Common myeloid progenitor, CD34-positive (primary cell): ENCODE data around the gene ATP8B1.

Experiments used
- CTCF ChIA-PET: fragments of 350-600 bp; sonication (Branson Sonifier 250); formaldehyde crosslinking; loops from one replicate; lab custom pipeline; 2021; ENCODE audit warnings: antibody characterized with exemption; lab: Charles Lee
- POLR2A ChIA-PET: fragments of 350-600 bp; sonication (Branson Sonifier 250); formaldehyde crosslinking; loops from one replicate; lab custom pipeline; 2021; ENCODE audit warnings: antibody characterized with exemption; lab: Charles Lee
- DNase-seq, 3 donors: peaks; one replicate each; pipeline versions ENCODE4 v3.0.0 to v3.0.0-alpha.2; 2013
- H3K27ac ChIP-seq, 2 experiments: 1 replicate in 1 of 2; 2 replicates in 1 of 2; pipeline ENCODE4 v1.7.0; 2013; ENCODE audit warnings: inconsistent platforms in 2 of 2, low read length in 2 of 2, mild to moderate bottlenecking in 2 of 2, low read depth in 1 of 2, moderate library complexity in 1 of 2; ENCODE audit not compliant: severe bottlenecking in 2 of 2, insufficient read depth in 1 of 2, poor library complexity in 1 of 2
- H3K27me3 ChIP-seq, 5 experiments: replicated peaks in 2 of 5; 1 replicate in 3 of 5; 2 replicates in 2 of 5; pipeline versions ENCODE4 v1.6.1 to v1.7.0; 2013; ENCODE audit warnings: low read length in 4 of 5, mild to moderate bottlenecking in 2 of 5, moderate library complexity in 2 of 5, inconsistent platforms in 1 of 5; ENCODE audit not compliant: insufficient read depth in 5 of 5, control insufficient read depth in 4 of 5
- H3K36me3 ChIP-seq, 4 experiments: 1 replicate in 2 of 4; 2 replicates in 2 of 4; pipeline versions ENCODE4 v1.6.1 to v1.7.0; 2013; ENCODE audit warnings: low read length in 3 of 4, control low read depth in 1 of 4, mild to moderate bottlenecking in 1 of 4; ENCODE audit not compliant: control insufficient read depth in 4 of 4, insufficient read depth in 4 of 4
- H3K4me1 ChIP-seq, 4 experiments: 1 replicate in 3 of 4; 2 replicates in 1 of 4; pipeline versions ENCODE4 v1.6.1 to v1.7.1; 2013; ENCODE audit warnings: low read length in 3 of 4, mild to moderate bottlenecking in 3 of 4, control low read depth in 1 of 4, inconsistent platforms in 1 of 4, moderate library complexity in 1 of 4; ENCODE audit not compliant: control insufficient read depth in 4 of 4, insufficient read depth in 4 of 4; ENCODE audit errors: control extremely low read depth in 1 of 4
- H3K4me3 ChIP-seq, 7 experiments: 1 replicate in 4 of 7; 2 replicates in 3 of 7; pipeline versions ENCODE4 v1.5.1 to v1.7.0; 2013; ENCODE audit warnings: mild to moderate bottlenecking in 7 of 7, low read length in 6 of 7, moderate library complexity in 6 of 7, inconsistent platforms in 2 of 7, low read depth in 2 of 7, control low read depth in 1 of 7; ENCODE audit not compliant: insufficient read depth in 4 of 7, control insufficient read depth in 1 of 7; ENCODE audit errors: extremely low read depth in 1 of 7
- H3K9me3 ChIP-seq, 5 experiments: 1 replicate in 4 of 5; 2 replicates in 1 of 5; pipeline versions ENCODE4 v1.6.1 to v1.7.1; 2013; ENCODE audit warnings: low read length in 4 of 5, mild to moderate bottlenecking in 2 of 5, inconsistent platforms in 1 of 5, low read depth in 1 of 5, moderate library complexity in 1 of 5; ENCODE audit not compliant: control insufficient read depth in 4 of 5, insufficient read depth in 2 of 5; ENCODE audit errors: control extremely low read depth in 1 of 5
- WGBS: methylation state at CpG from one replicate; pipeline ENCODE4 v1.1.5; 2013; ENCODE audit not compliant: insufficient coverage; 5-methylcytosine and 5-hydroxymethylcytosine counted together

The ATP8B1 gene

DNA sequence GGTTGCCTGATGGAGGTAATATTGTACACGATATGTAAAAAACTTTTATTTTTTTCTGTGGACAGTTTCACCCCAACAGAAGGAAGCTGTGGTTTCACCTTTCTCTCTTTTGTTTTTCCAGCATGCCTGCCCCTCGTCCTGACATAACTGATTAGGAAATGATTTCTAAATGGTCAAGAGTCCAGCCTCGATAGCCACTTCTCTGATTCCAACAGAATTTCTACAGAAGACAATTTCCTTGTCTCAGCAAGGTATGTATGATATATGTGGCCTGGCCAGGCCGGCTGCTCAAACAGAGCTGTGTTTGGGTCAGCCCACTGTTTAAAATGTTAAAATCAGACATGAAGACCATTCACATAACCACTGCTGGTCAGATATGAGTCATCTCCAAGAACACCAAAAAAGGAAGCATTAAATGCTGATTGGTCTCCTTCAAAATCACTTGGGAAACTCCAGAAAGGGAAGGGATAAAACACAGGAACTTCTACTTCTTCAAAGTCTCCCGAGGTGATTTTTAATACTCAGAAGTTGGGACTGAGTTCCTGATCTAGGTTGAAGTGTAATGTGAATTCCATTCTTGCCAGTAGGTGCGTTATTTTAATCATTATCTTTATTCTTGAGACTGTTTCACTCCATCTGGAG lies 22.3 kb downstream of the ATP8B1 start:
- no peaks in the 10 kb centered on the region for H3K36me3 ChIP-seq
- H3K27ac ChIP-seq: peak overlapping the region in 1 of 2 experiments; percentile 50
- H3K4me3 ChIP-seq: peak overlapping the region in 2 of 7 experiments; percentile 30
- no peaks in the 10 kb centered on the region for H3K9me3 ChIP-seq
- POLR2A ChIA-PET: no interaction called here
- no peak for DNase-seq
- WGBS: 35% methylated on average over 2 of the region's 6 CpGs
- H3K27me3 ChIP-seq: no peaks in the 10 kb centered on the region
- CTCF ChIA-PET: interaction anchor here (1.2 kb wide), 1 partner anchor 52 kb away, joined by 3 read pairs; no protein-coding TSS in a partner anchor
- H3K4me1 ChIP-seq: peaks cover 0 to 19% (median 10%) of the 10 kb centered on the region in 4 experiments

GRCh38 chr18:57780318-57780705 lies 22.8 kb downstream of the ATP8B1 start:
- no peaks in the 10 kb centered on the region for H3K36me3 ChIP-seq
- no peak for DNase-seq
- peak overlapping the region in 1 of 2 experiments; percentile 50 for H3K27ac ChIP-seq
- peak overlapping the region in 2 of 7 experiments; percentile 30 for H3K4me3 ChIP-seq
- ChIA-PET POLR2A (no interaction called here), CTCF (interaction anchor here (1.2 kb wide), 1 partner anchor 52 kb away, joined by 3 read pairs; no protein-coding TSS in a partner anchor)
- no peaks in the 10 kb centered on the region for H3K27me3 ChIP-seq
- H3K9me3 ChIP-seq: no peaks in the 10 kb centered on the region
- no CpG with 5 or more reads among the region's 2 CpGs for WGBS
- H3K4me1 ChIP-seq: peaks cover 0 to 19% (median 10%) of the 10 kb centered on the region in 4 experiments

- H3K9me3 ChIP-seq: no peaks in the 10 kb centered on the region
- no peak overlapping the region for H3K4me3 ChIP-seq
- H3K27ac ChIP-seq: no peak overlapping the region
- ChIA-PET CTCF (interaction anchor here (1.0 to 1.8 kb wide), 2 partner anchors 16 to 25 kb away, joined by 3 to 5 read pairs; no protein-coding TSS in a partner anchor), POLR2A (no interaction called here)
- H3K4me1 ChIP-seq: peaks cover 0 to 19% (median 10%) of the 10 kb centered on the region in 4 experiments
- H3K27me3 ChIP-seq: no peaks in the 10 kb centered on the region
- 77% methylated on average over 3 of the region's 4 CpGs for WGBS
- DNase-seq: peak in 2 of 3 donors; percentile 20 to 42
- H3K36me3 ChIP-seq: no peaks in the 10 kb centered on the region
These were observed 26.3 kb downstream of the ATP8B1 start for GRCh38 chr18:57776767-57777166.

GRCh38 chr18:57776354-57776753 lies 26.8 kb downstream of the ATP8B1 start:
- no peaks in the 10 kb centered on the region for H3K9me3 ChIP-seq
- CTCF ChIA-PET: interaction anchor here (1.0 kb wide), 1 partner anchor 24 kb away, joined by 3 read pairs; no protein-coding TSS in a partner anchor
- H3K27me3 ChIP-seq: no peaks in the 10 kb centered on the region
- POLR2A ChIA-PET: no interaction called here
- peaks cover 0 to 19% (median 10%) of the 10 kb centered on the region in 4 experiments for H3K4me1 ChIP-seq
- 90% methylated on average over 2 of the region's 3 CpGs for WGBS
- DNase-seq: no peak
- H3K27ac ChIP-seq: no peak overlapping the region
- H3K36me3 ChIP-seq: no peaks in the 10 kb centered on the region
- no peak overlapping the region for H3K4me3 ChIP-seq

GRCh38 chr18:57775937-57776336 lies 27.2 kb downstream of the ATP8B1 start:
- peaks cover 0 to 15% (median 7%) of the 10 kb centered on the region in 4 experiments for H3K4me1 ChIP-seq
- H3K4me3 ChIP-seq: no peak overlapping the region
- no peak for DNase-seq
- no peak overlapping the region for H3K27ac ChIP-seq
- no peaks in the 10 kb centered on the region for H3K9me3 ChIP-seq
- ChIA-PET CTCF (no interaction called here), POLR2A (no interaction called here)
- WGBS: 98% methylated on average over 3 of the region's 3 CpGs
- no peaks in the 10 kb centered on the region for H3K27me3 ChIP-seq
- no peaks in the 10 kb centered on the region for H3K36me3 ChIP-seq

GRCh38 chr18:57772387-57772799 lies 30.7 kb downstream of the ATP8B1 start:
- no peak for DNase-seq
- H3K27me3 ChIP-seq: no peaks in the 10 kb centered on the region
- CTCF ChIA-PET: no interaction called here
- H3K36me3 ChIP-seq: no peaks in the 10 kb centered on the region
- H3K4me3 ChIP-seq: no peak overlapping the region
- no peaks in the 10 kb centered on the region for H3K9me3 ChIP-seq
- H3K27ac ChIP-seq: no peak overlapping the region
- WGBS: 100% methylated on average over 6 of the region's 9 CpGs
- POLR2A ChIA-PET: no interaction called here
- peaks cover 0 to 3% (median 0%) of the 10 kb centered on the region in 4 experiments for H3K4me1 ChIP-seq

- Histone ChIP-seq H3K4me3 (no peak overlapping the region), H3K9me3 (no peaks in the 10 kb centered on the region), H3K4me1 (peaks cover 0 to 3% (median 0%) of the 10 kb centered on the region in 4 experiments), H3K27ac (no peak overlapping the region), H3K27me3 (no peaks in the 10 kb centered on the region), H3K36me3 (no peaks in the 10 kb centered on the region)
- no peak for DNase-seq
- no CpG with 5 or more reads among the region's 3 CpGs for WGBS
- POLR2A ChIA-PET: no interaction called here
- CTCF ChIA-PET: no interaction called here
These were observed 31.5 kb downstream of the ATP8B1 start for GRCh38 chr18:57771626-57772025.
